Measurements from ENCODE around the gene MRPS27. TPM values are rescaled to one million over a fixed set of nuclear protein-coding genes. Genes with fewer than 3 reads are reported as not detected.
A peak's percentile ranks its signal among the peaks of the same experiment; 100 is the strongest.

The MRPS27 gene
- total RNA-seq, 1 donor from 2014 or later: 35.3 TPM

GRCh38 chr5:72256536-72256935 is 63.5 kb downstream of the MRPS27 start:
- DNase-seq (ENCODE audit: low spot score): no peak

GRCh38 chr5:72255670-72256069 is 64.4 kb downstream of the MRPS27 start:
- no peak for DNase-seq (ENCODE audit: low spot score)

- DNase-seq (ENCODE audit: low spot score): no peak
Observed at GRCh38 chr5:72255237-72255636, 64.8 kb downstream of the MRPS27 start.

- no peak for DNase-seq (ENCODE audit: low spot score)
Observed at GRCh38 chr5:72252574-72253155, 67.4 kb downstream of the MRPS27 start.

GRCh38 chr5:72252008-72252407 is 68.0 kb downstream of the MRPS27 start:
- DNase-seq (ENCODE audit: low spot score): no peak

- no peak for DNase-seq (ENCODE audit: low spot score)
Observed at GRCh38 chr5:72251386-72251785, 68.7 kb downstream of the MRPS27 start.

GRCh38 chr5:72248410-72248981 is 71.5 kb downstream of the MRPS27 start:
- DNase-seq (ENCODE audit: low spot score): peak; percentile 34

- no peak for DNase-seq (ENCODE audit: low spot score)
Observed at GRCh38 chr5:72246954-72247442, 73.0 kb downstream of the MRPS27 start.

- no peak for DNase-seq (ENCODE audit: low spot score)
Observed at GRCh38 chr5:72245951-72246532, 74.0 kb downstream of the MRPS27 start.

GRCh38 chr5:72245546-72245945 is 74.5 kb downstream of the MRPS27 start:
- no peak for DNase-seq (ENCODE audit: low spot score)

GRCh38 chr5:72244862-72245371 is 75.1 kb downstream of the MRPS27 start:
- DNase-seq (ENCODE audit: low spot score): no peak

- no peak for DNase-seq (ENCODE audit: low spot score)
Observed at GRCh38 chr5:72243706-72244105, 76.3 kb downstream of the MRPS27 start.

GRCh38 chr5:72242796-72243475 is 77.1 kb downstream of the MRPS27 start:
- no peak for DNase-seq (ENCODE audit: low spot score)

- no peak for DNase-seq (ENCODE audit: low spot score)
Observed at GRCh38 chr5:72241346-72242003, 78.6 kb downstream of the MRPS27 start.

- no peak for DNase-seq (ENCODE audit: low spot score)
Observed at GRCh38 chr5:72238712-72239445, 81.2 kb downstream of the MRPS27 start.

- DNase-seq (ENCODE audit: low spot score): no peak
Observed at GRCh38 chr5:72237879-72238278, 82.2 kb downstream of the MRPS27 start.

- DNase-seq (ENCODE audit: low spot score): no peak
Observed at GRCh38 chr5:72237415-72237814, 82.6 kb downstream of the MRPS27 start.

GRCh38 chr5:72235725-72236124 is 84.3 kb downstream of the MRPS27 start:
- DNase-seq (ENCODE audit: low spot score): no peak

GRCh38 chr5:72234868-72235267 is 85.2 kb downstream of the MRPS27 start:
- DNase-seq (ENCODE audit: low spot score): no peak

GRCh38 chr5:72234265-72234700 is 85.8 kb downstream of the MRPS27 start:
- no peak for DNase-seq (ENCODE audit: low spot score)

GRCh38 chr5:72233835-72234234 is 86.2 kb downstream of the MRPS27 start:
- no peak for DNase-seq (ENCODE audit: low spot score)
